Brain microvascular endothelial cell (primary cell): ENCODE measurements around the gene DYNLRB2.
A peak's percentile ranks its signal among the peaks of the same experiment; 100 is the strongest.

ENCODE experiments used
- DNase-seq: peaks from one replicate; pipeline ENCODE4 v3.0.0-alpha.2; 2020
- H3K27ac ChIP-seq: fragments of 250-450 bp; sonication (Bioruptor Pico); 2 replicates; pipeline ENCODE4 v1.5.1; 2020; ENCODE audit warnings: mild to moderate bottlenecking, moderate library complexity
- H3K27me3 ChIP-seq: fragments of 250-450 bp; sonication (Bioruptor Pico); replicated peaks from 2 replicates; pipeline ENCODE4 v1.5.1; 2020; ENCODE audit warnings: mild to moderate bottlenecking
- H3K36me3 ChIP-seq: fragments of 250-450 bp; sonication (Bioruptor Pico); replicated peaks from 2 replicates; pipeline ENCODE4 v1.5.1; 2020; ENCODE audit warnings: mild to moderate bottlenecking
- H3K4me3 ChIP-seq: 2 replicates; pipeline ENCODE4 v1.5.1; 2011; ENCODE audit warnings: low read depth, mild to moderate bottlenecking, control low read depth, low read length, moderate library complexity
- CTCF ChIP-seq: IDR thresholded peaks from 2 replicates; pipeline ENCODE4 v1.5.1; 2011; ENCODE audit warnings: low read depth, mild to moderate bottlenecking, moderate library complexity, low read length, control low read depth, inconsistent platforms; ENCODE audit errors: missing control alignments
- in situ Hi-C: cut with HindIII; loops from 2 replicates; pipeline ENCODE4 v1.10.0; 2017; ENCODE audit warnings: low sequenced_read_pairs, low pct_ligation_motif_present

The DYNLRB2 gene

GRCh38 chr16:80580109-80580832, 39.5 kb downstream of the DYNLRB2 start:
- Histone ChIP-seq H3K27me3 (no peaks in the 10 kb centered on the region), H3K4me3 (no peak overlapping the region), H3K27ac (peak overlapping the region; percentile 56), H3K36me3 (no peaks in the 10 kb centered on the region)
- peak; percentile 89 for DNase-seq
- in situ Hi-C loops: no loop called here
- TF ChIP-seq CTCF: no peak

GRCh38 chr16:80583466-80583865, 42.7 kb downstream of the DYNLRB2 start:
- Histone ChIP-seq H3K4me3 (no peak overlapping the region), H3K27ac (peak overlapping the region; percentile 32), H3K36me3 (no peaks in the 10 kb centered on the region), H3K27me3 (no peaks in the 10 kb centered on the region)
- DNase-seq: peak; percentile 74
- TF ChIP-seq CTCF: no peak
- in situ Hi-C loops: no loop called here

- DNase-seq: no peak
- TF ChIP-seq CTCF: no peak
- Histone ChIP-seq H3K36me3 (no peaks in the 10 kb centered on the region), H3K4me3 (no peak overlapping the region), H3K27me3 (no peaks in the 10 kb centered on the region), H3K27ac (no peak overlapping the region)
- in situ Hi-C loops: no loop called here
Observed at GRCh38 chr16:80585764-80586163, 45.0 kb downstream of the DYNLRB2 start.

- TF ChIP-seq CTCF: no peak
- H3K27ac ChIP-seq: no peak overlapping the region
- in situ Hi-C loops: no loop called here
- no peak overlapping the region for H3K4me3 ChIP-seq
- H3K27me3 ChIP-seq: no peaks in the 10 kb centered on the region
- DNase-seq: peak; percentile 16
- no peaks in the 10 kb centered on the region for H3K36me3 ChIP-seq
Observed at GRCh38 chr16:80586476-80586875, 45.7 kb downstream of the DYNLRB2 start.

GRCh38 chr16:80587071-80587470, 46.3 kb downstream of the DYNLRB2 start:
- no peak for DNase-seq
- no peak overlapping the region for H3K4me3 ChIP-seq
- no peaks in the 10 kb centered on the region for H3K27me3 ChIP-seq
- H3K36me3 ChIP-seq: no peaks in the 10 kb centered on the region
- in situ Hi-C loops: no loop called here
- H3K27ac ChIP-seq: no peak overlapping the region
- TF ChIP-seq CTCF: no peak
